K562 (cell line): ENCODE measurements around the gene EIF2AK2. TPM values are rescaled to one million over a fixed set of nuclear protein-coding genes. Genes with fewer than 3 reads are reported as not detected.

ENCODE experiments used
- ATAC-seq: fragments of 200-7000 bp; cut with Tn5 transposase; 3 replicates; pipeline ENCODE4 v1.9.1; 2020; ENCODE audit warnings: moderate library complexity
- BruUV-seq: library from RNA; stranded (reverse); fragments of 400-500 nt; replicated peaks from 2 replicates; lab custom pipeline; 2021; lab: Mats Ljungman, UMichigan
- CTCF ChIA-PET: fragments of 300-600 bp; formaldehyde crosslinking; extraction: SDS; loops from one replicate; lab custom pipeline; 2021; ENCODE audit warnings: low intra/inter-chr PET ratio; lab: Yijun Ruan, JAX
- POLR2A ChIA-PET: fragments of 300-600, 350-650 bp; sonication (Branson Sonifier 250); formaldehyde crosslinking; extraction: SDS; loops from one replicate; lab custom pipeline; 2021; ENCODE audit warnings: antibody characterized with exemption, inconsistent platforms; lab: Yijun Ruan, JAX
- DNase-seq, 4 experiments: peaks; one replicate each; pipeline versions ENCODE4 v3.0.0 to v3.0.0-alpha.2; 2011 to 2018; ENCODE audit warnings: low spot score in 3 of 4, mixed read lengths in 3 of 4; ENCODE audit errors: extremely low read depth in 1 of 4
- FAIRE-seq: peaks from 2 replicates; lab custom pipeline; 2011; peaks lifted over from hg19 to GRCh38; lab: Jason Lieb, UNC
- H2AFZ ChIP-seq: 2 replicates; pipeline ENCODE4 v1.6.0; 2011; ENCODE audit warnings: low read depth, low read length, control low read depth, inconsistent platforms
- H3K27ac ChIP-seq: fragments of 200-600 bp; 3 replicates; pipeline ENCODE4 v1.8.0; 2011; ENCODE audit warnings: low read depth, mild to moderate bottlenecking, control low read depth, inconsistent platforms, low read length, moderate library complexity, mixed read lengths; ENCODE audit errors: extremely low read depth
- H3K27me3 ChIP-seq, 2 experiments: fragments of 300-600 bp in 1 of 2; 2 replicates in 1 of 2; 3 replicates in 1 of 2; pipeline versions ENCODE4 v1.6.0 to v1.8.0; 2011; ENCODE audit warnings: inconsistent platforms in 2 of 2, low read length in 2 of 2, mild to moderate bottlenecking in 1 of 2, mixed read lengths in 1 of 2, moderate library complexity in 1 of 2; ENCODE audit not compliant: control insufficient read depth in 2 of 2, insufficient read depth in 2 of 2
- H3K36me3 ChIP-seq: fragments of 300-600 bp; 3 replicates; pipeline ENCODE4 v1.8.0; 2011; ENCODE audit warnings: mild to moderate bottlenecking, low read length, inconsistent platforms; ENCODE audit not compliant: control insufficient read depth, insufficient read depth
- H3K4me1 ChIP-seq, 2 experiments: fragments of 200-600 bp in 1 of 2; replicated peaks in 1 of 2; 2 replicates in 1 of 2; 3 replicates in 1 of 2; pipeline versions ENCODE4 v1.5.1 to v1.8.0; 2011; ENCODE audit warnings: inconsistent platforms in 2 of 2, low read length in 2 of 2, mild to moderate bottlenecking in 1 of 2, mixed read lengths in 1 of 2, moderate library complexity in 1 of 2; ENCODE audit not compliant: control insufficient read depth in 2 of 2, insufficient read depth in 2 of 2
- H3K4me2 ChIP-seq: 2 replicates; pipeline ENCODE4 v1.6.1; 2011; ENCODE audit warnings: low read length, control low read depth, inconsistent platforms, mixed read lengths; ENCODE audit not compliant: insufficient read depth
- H3K4me3 ChIP-seq: fragments of 200-600 bp; sonication (generic), shearing (Covaris generic); 2 replicates; pipeline ENCODE4 v1.5.1; 2016; ENCODE audit warnings: control low read depth, inconsistent platforms
- H3K79me2 ChIP-seq: fragments of 200-600 bp; 3 replicates; pipeline ENCODE4 v1.8.0; 2011; ENCODE audit warnings: low read length, inconsistent platforms; ENCODE audit not compliant: control insufficient read depth, insufficient read depth
- H3K9ac ChIP-seq, 2 experiments: 2 replicates each; pipeline versions ENCODE4 v1.6.0 to v1.6.1; 2011; ENCODE audit warnings: low read depth in 2 of 2, low read length in 2 of 2, control low read depth in 1 of 2, inconsistent platforms in 1 of 2, mild to moderate bottlenecking in 1 of 2, mixed read lengths in 1 of 2; ENCODE audit not compliant: insufficient read depth in 1 of 2
- H3K9me1 ChIP-seq: one replicate; pipeline ENCODE4 v1.6.0; 2011; ENCODE audit warnings: inconsistent platforms, mild to moderate bottlenecking, low read length, moderate library complexity; ENCODE audit not compliant: control insufficient read depth, insufficient read depth
- H3K9me3 ChIP-seq: replicated peaks from 2 replicates; pipeline ENCODE4 v1.5.1; 2011; ENCODE audit warnings: low read depth, low read length, inconsistent platforms; ENCODE audit not compliant: control insufficient read depth, insufficient read depth
- H4K20me1 ChIP-seq: replicated peaks from 2 replicates; pipeline ENCODE4 v1.6.1; 2011; ENCODE audit warnings: low read length, inconsistent platforms, mixed read lengths; ENCODE audit not compliant: control insufficient read depth, insufficient read depth
- BRD4 ChIP-seq: fragments of 200-600 bp; sonication (generic); IDR thresholded peaks from 2 replicates; pipeline ENCODE4 v1.6.1; 2017; ENCODE audit warnings: inconsistent platforms
- CEBPG ChIP-seq, 3 experiments: fragments of 200-800 bp in 1 of 3; sonication (Bioruptor generic) in 1 of 3; sonication (generic) in 1 of 3; formaldehyde crosslinking in 1 of 3; IDR thresholded peaks in 2 of 3; conservative IDR thresholded peaks in 1 of 3; 2 replicates each; pipeline versions ENCODE4 v1.6.1 to v1.8.0; 2016 to 2022; ENCODE audit warnings: missing compliant biosample characterization in 2 of 3, missing genetic modification characterization in 2 of 3, mild to moderate bottlenecking in 1 of 3, missing genetic modification reagents in 1 of 3
- FUS ChIP-seq: fragments of 200-400 bp; formaldehyde crosslinking; optimal IDR thresholded peaks from 2 replicates; pipeline ENCODE3; 2017; ENCODE audit warnings: low read depth, low read length
- GATAD2A ChIP-seq: fragments of 450-650 bp; IDR thresholded peaks from 2 replicates; pipeline ENCODE4 v1.6.1; 2017
- GTF2F1 ChIP-seq: IDR thresholded peaks from 2 replicates; pipeline ENCODE4 v1.6.1; 2011; ENCODE audit warnings: low read depth, low read length, improper control_type of control experiment
- HMGN3 ChIP-seq: IDR thresholded peaks from 2 replicates; pipeline ENCODE4 v1.6.1; 2011; ENCODE audit warnings: borderline replicate concordance, low read depth, mild to moderate bottlenecking, mixed read lengths, low read length; ENCODE audit not compliant: insufficient read length; ENCODE audit errors: extremely low read depth
- HNRNPUL1 ChIP-seq: fragments of 200-400 bp; formaldehyde crosslinking; IDR thresholded peaks from 2 replicates; pipeline ENCODE4 v1.6.1; 2017; ENCODE audit warnings: low read length
- IRF2 ChIP-seq: sonication (generic); formaldehyde crosslinking; IDR thresholded peaks from 2 replicates; pipeline ENCODE4 v1.8.1; 2022; ENCODE audit warnings: mild to moderate bottlenecking, missing genetic modification reagents
- MAZ ChIP-seq, 2 experiments: fragments of 450-650 bp in 1 of 2; sonication (generic) in 1 of 2; formaldehyde crosslinking; IDR thresholded peaks in 1 of 2; conservative IDR thresholded peaks in 1 of 2; 2 replicates each; pipeline versions ENCODE4 v1.4.0 to v1.5.0; 2020; ENCODE audit warnings: mild to moderate bottlenecking in 1 of 2, missing genetic modification reagents in 1 of 2
- MCM2 ChIP-seq: fragments of 450-650 bp; IDR thresholded peaks from 2 replicates; pipeline ENCODE4 v1.6.1; 2017; ENCODE audit warnings: low read depth, mild to moderate bottlenecking
- RBFOX2 ChIP-seq: fragments of 200-400 bp; formaldehyde crosslinking; IDR thresholded peaks from 2 replicates; pipeline ENCODE4 v1.6.1; 2017; ENCODE audit warnings: low read depth, mild to moderate bottlenecking, low read length, moderate library complexity
- ZNF507 ChIP-seq: conservative IDR thresholded peaks from 2 replicates; pipeline ENCODE4 v1.6.1; 2017; ENCODE audit warnings: missing genetic modification characterization, missing compliant biosample characterization
- ZNF778 ChIP-seq: fragments of 450-650 bp; formaldehyde crosslinking; IDR thresholded peaks from 2 replicates; pipeline ENCODE4 v1.4.0; 2020; ENCODE audit warnings: mild to moderate bottlenecking, moderate library complexity
- WGBS: fragments of 100-300 bp; shearing (Covaris generic); methylation state at CpG from one replicate; pipeline ENCODE4 v1.1.6; 2016; ENCODE audit warnings: low coverage, mixed read lengths; ENCODE audit not compliant: insufficient coverage; ENCODE audit errors: missing lambda C conversion rate; 5-methylcytosine and 5-hydroxymethylcytosine counted together
- in situ Hi-C: fragments of 300-500 bp; cut with MboI; formaldehyde crosslinking; loops from 4 replicates; pipeline ENCODE4 v1.15.0; 2018; ENCODE audit warnings: inconsistent platforms, mixed read lengths
- intact Hi-C: fragments of 100-400 bp; cut with micrococcal nuclease; formaldehyde crosslinking; loops from 2 replicates; pipeline ENCODE4 v1.14.2; 2022
- polyA plus RNA-seq, 8 experiments: library from polyadenylated mRNA; depleted of rRNA in 4 of 8; stranded (reverse) in 5 of 8; unstranded in 3 of 8; fragments of >200 nt; fragmentation: Nextera tagmentation in 2 of 8; fragmentation: Illumina TruSeq in 1 of 8; extraction: Ambion mirVana in 2 of 8; extraction: Trizol in 1 of 8; gene quantifications; 2 replicates each; pipeline versions ENCODE4 v1.2.1 to v1.2.3, GENCODE V29; 2011 to 2014; ENCODE audit warnings: inconsistent platforms in 1 of 8, missing spikeins in 1 of 8
- total RNA-seq, 7 experiments: library from RNA; depleted of rRNA in 6 of 7; stranded (reverse); fragments of >200 nt in 6 of 7; fragmentation: Illumina TruSeq in 2 of 7; extraction: Trizol in 2 of 7; gene quantifications; 2 replicates each; pipeline versions ENCODE4 v1.2.1 to v1.2.3, GENCODE V29; 2011 to 2021; ENCODE audit warnings: low replicate concordance in 1 of 7
- TF ChIP-seq, protein P1 (sequence below): fragments of 250-450 bp; sonication (Bioruptor Pico); IDR thresholded peaks from 2 replicates; pipeline ENCODE4 v1.4.0; 2020; ENCODE audit warnings: borderline replicate concordance
- TF ChIP-seq, protein P2 (sequence below): fragments of 450-650 bp; IDR thresholded peaks from 2 replicates; pipeline ENCODE4 v1.6.1; 2017; ENCODE audit warnings: antibody characterized with exemption

Gene EIF2AK2
- total and polyA plus RNA-seq, 9 of the 15 experiments (the other 6 are each of a cell fraction or from before 2014, with no cell fraction given), result 3.8 to 19.5 (median 13.3) TPM

DNA sequence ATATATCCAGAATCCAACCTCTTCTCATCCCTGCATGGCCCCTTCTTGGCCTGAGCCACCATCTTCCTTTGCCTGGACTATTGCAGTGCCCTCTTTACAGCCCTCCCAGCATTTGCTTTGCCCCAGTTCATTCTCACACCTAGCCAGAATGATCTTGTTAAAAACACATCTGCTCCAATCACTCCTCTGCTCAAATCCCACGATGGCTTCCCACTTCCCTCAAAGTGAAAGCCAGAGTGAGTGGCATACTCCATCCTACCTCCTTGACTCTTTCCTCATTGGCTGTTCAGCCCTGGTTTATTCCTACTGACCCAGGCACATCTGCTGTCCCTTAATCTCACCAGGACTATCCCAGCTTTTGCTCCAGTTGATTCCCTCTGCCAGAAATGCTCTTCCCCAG is 17.0 kb upstream of the EIF2AK2 start:
- no peak overlapping the region for H3K4me3 ChIP-seq
- no peaks in the 10 kb centered on the region for H4K20me1 ChIP-seq
- BruUV-seq, result no TSS peak
- in situ Hi-C loops (no loop called here), intact Hi-C loops (no loop called here)
- H3K4me1 ChIP-seq, result no peaks in the 10 kb centered on the region
- no peak overlapping the region for H3K9ac ChIP-seq
- ChIA-PET POLR2A (no interaction called here), CTCF (no interaction called here)
- H3K4me2 ChIP-seq, result no peak overlapping the region
- DNase-seq, result no peak
- FAIRE-seq, result no peak
- TF ChIP-seq IRF2 (CRISPR knock-in tag) (no peak), BRD4 (no peak), GATAD2A (no peak), FUS (no peak), ZNF507 (tag) (no peak), MAZ (CRISPR knock-in tag; conservative IDR thresholded peaks at IDR 0.05 in 1 of 2, IDR thresholded peaks at IDR 0.05 in 1 of 2) (no peak), HNRNPUL1 (no peak), CEBPG (CRISPR knock-in tag; IDR thresholded peaks at IDR 0.05) (no peak), CEBPG (tag; conservative IDR thresholded peaks at IDR 0.05 in 1 of 2, IDR thresholded peaks at IDR 0.05 in 1 of 2) (no peak), RBFOX2 (no peak), GTF2F1 (no peak), ZNF778 (CRISPR knock-in tag) (no peak), HMGN3 (no peak), MCM2 (no peak)
- TF ChIP-seq, protein P1, sequence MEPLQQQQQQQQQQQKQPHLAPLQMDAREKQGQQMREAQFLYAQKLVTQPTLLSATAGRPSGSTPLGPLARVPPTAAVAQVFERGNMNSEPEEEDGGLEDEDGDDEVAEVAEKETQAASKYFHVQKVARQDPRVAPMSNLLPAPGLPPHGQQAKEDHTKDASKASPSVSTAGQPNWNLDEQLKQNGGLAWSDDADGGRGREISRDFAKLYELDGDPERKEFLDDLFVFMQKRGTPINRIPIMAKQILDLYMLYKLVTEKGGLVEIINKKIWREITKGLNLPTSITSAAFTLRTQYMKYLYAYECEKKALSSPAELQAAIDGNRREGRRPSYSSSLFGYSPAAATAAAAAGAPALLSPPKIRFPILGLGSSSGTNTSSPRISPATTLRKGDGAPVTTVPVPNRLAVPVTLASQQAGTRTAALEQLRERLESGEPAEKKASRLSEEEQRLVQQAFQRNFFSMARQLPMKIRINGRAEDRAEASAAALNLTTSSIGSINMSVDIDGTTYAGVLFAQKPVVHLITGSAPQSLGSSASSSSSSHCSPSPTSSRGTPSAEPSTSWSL (CRISPR knock-in tag), result no peak
- TF ChIP-seq, protein P2, sequence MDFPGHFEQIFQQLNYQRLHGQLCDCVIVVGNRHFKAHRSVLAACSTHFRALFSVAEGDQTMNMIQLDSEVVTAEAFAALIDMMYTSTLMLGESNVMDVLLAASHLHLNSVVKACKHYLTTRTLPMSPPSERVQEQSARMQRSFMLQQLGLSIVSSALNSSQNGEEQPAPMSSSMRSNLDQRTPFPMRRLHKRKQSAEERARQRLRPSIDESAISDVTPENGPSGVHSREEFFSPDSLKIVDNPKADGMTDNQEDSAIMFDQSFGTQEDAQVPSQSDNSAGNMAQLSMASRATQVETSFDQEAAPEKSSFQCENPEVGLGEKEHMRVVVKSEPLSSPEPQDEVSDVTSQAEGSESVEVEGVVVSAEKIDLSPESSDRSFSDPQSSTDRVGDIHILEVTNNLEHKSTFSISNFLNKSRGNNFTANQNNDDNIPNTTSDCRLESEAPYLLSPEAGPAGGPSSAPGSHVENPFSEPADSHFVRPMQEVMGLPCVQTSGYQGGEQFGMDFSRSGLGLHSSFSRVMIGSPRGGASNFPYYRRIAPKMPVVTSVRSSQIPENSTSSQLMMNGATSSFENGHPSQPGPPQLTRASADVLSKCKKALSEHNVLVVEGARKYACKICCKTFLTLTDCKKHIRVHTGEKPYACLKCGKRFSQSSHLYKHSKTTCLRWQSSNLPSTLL, result no peak
- H3K9me1 ChIP-seq, result no peaks in the 10 kb centered on the region
- no peaks in the 10 kb centered on the region for H3K9me3 ChIP-seq
- peaks cover 0 to 5% of the 10 kb centered on the region in 2 experiments; a peak in 2 of 5 replicates for H3K27me3 ChIP-seq
- no peak overlapping the region for H2AFZ ChIP-seq
- WGBS, result 0% methylated on average over 1 of the region's 1 CpG
- no peaks in the 10 kb centered on the region for H3K36me3 ChIP-seq
- ATAC-seq, result no peak
- H3K79me2 ChIP-seq, result no peaks in the 10 kb centered on the region
- no peak overlapping the region for H3K27ac ChIP-seq
